OCI-LY7 (cell line): Measurements from ENCODE around the gene PCDH1. TPM values are rescaled to one million over a fixed set of nuclear protein-coding genes. Genes with fewer than 3 reads are reported as not detected.

ENCODE experiments used
- BruUV-seq: library from RNA; stranded (reverse); fragments of 400-500 nt; replicated peaks from 2 replicates; lab custom pipeline; 2021; lab: Mats Ljungman, UMichigan
- CTCF ChIA-PET: fragments of 300-600 bp; sonication (Branson Sonifier 250); formaldehyde crosslinking; loops from one replicate; lab custom pipeline; 2022; ENCODE audit warnings: antibody characterized with exemption; ENCODE audit not compliant: unreplicated experiment; lab: Charles Lee
- POLR2A ChIA-PET: fragments of 300-600 bp; sonication (Branson Sonifier 250); formaldehyde crosslinking; loops from one replicate; lab custom pipeline; 2022; ENCODE audit warnings: antibody characterized with exemption; lab: Charles Lee
- DNase-seq: peaks from one replicate; pipeline ENCODE4 v3.0.0-alpha.2; 2015; ENCODE audit warnings: low spot score
- H2AFZ ChIP-seq: fragments of 200-600 bp; sonication (generic), shearing (Covaris generic); 2 replicates; pipeline ENCODE4 v1.6.1; 2014; ENCODE audit warnings: mild to moderate bottlenecking, antibody characterized with exemption, low read length, moderate library complexity
- H3K27ac ChIP-seq: fragments of 200-600 bp; sonication (generic); 2 replicates; pipeline ENCODE4 v1.5.1; 2014; ENCODE audit warnings: mixed run types, low read depth, mild to moderate bottlenecking, moderate library complexity, low read length, inconsistent platforms; ENCODE audit not compliant: poor library complexity, severe bottlenecking
- H3K36me3 ChIP-seq: fragments of 200-600 bp; sonication (generic); 2 replicates; pipeline ENCODE4 v1.6.1; 2014; ENCODE audit warnings: mild to moderate bottlenecking, antibody characterized with exemption, low read length, moderate library complexity, mixed read lengths; ENCODE audit not compliant: insufficient read depth
- H3K4me1 ChIP-seq: fragments of 200-600 bp; sonication (generic); 2 replicates; pipeline ENCODE4 v1.5.1; 2014; ENCODE audit warnings: mild to moderate bottlenecking, low read length; ENCODE audit not compliant: insufficient read depth, poor library complexity, severe bottlenecking
- H3K4me2 ChIP-seq: fragments of 200-600 bp; sonication (generic); 2 replicates; pipeline ENCODE4 v1.6.1; 2014; ENCODE audit warnings: mild to moderate bottlenecking, low read length
- H3K4me3 ChIP-seq: fragments of 200-600 bp; sonication (generic); 2 replicates; pipeline ENCODE4 v1.5.1; 2014; ENCODE audit warnings: mild to moderate bottlenecking, low read depth, low read length; ENCODE audit not compliant: poor library complexity, severe bottlenecking
- H3K79me2 ChIP-seq: fragments of 200-600 bp; sonication (generic); 2 replicates; pipeline ENCODE4 v1.6.1; 2016; ENCODE audit warnings: low read depth, mild to moderate bottlenecking, low read length, moderate library complexity, mixed read lengths; ENCODE audit not compliant: insufficient read depth
- H3K9me2 ChIP-seq: fragments of 200-600 bp; sonication (generic); 2 replicates; pipeline ENCODE4 v1.6.1; 2016; ENCODE audit warnings: mild to moderate bottlenecking, low read length, mixed read lengths; ENCODE audit not compliant: insufficient read depth
- H3K9me3 ChIP-seq: fragments of 200-600 bp; sonication (generic); 2 replicates; pipeline ENCODE4 v1.6.1; 2014; ENCODE audit warnings: mild to moderate bottlenecking, mixed run types, low read length, mixed read lengths
- H4K20me1 ChIP-seq: fragments of 200-600 bp; sonication (generic); 2 replicates; pipeline ENCODE4 v1.6.1; 2014; ENCODE audit warnings: mild to moderate bottlenecking, antibody characterized with exemption, low read length, moderate library complexity, mixed read lengths; ENCODE audit not compliant: insufficient read depth
- EZH2phosphoT487 ChIP-seq: fragments of 200-600 bp; sonication (generic); IDR thresholded peaks from 2 replicates; pipeline ENCODE4 v1.6.1; 2018; ENCODE audit warnings: low read depth, borderline replicate concordance, mild to moderate bottlenecking, mixed run types, antibody characterized with exemption, low read length, moderate library complexity, mixed read lengths
- intact Hi-C: fragments of 100-400 bp; cut with micrococcal nuclease; formaldehyde crosslinking; loops from one replicate; pipeline ENCODE4 v1.10.0; 2022; ENCODE audit not compliant: unreplicated experiment
- total RNA-seq, 2 experiments: library from RNA; depleted of rRNA in 1 of 2; stranded (reverse); fragments of >200 nt in 1 of 2; shearing (Covaris generic) in 1 of 2; gene quantifications; 2 replicates each; pipeline ENCODE4 v1.2.3, GENCODE V29; 2014 to 2022
- TF ChIP-seq, protein P1 (sequence below): fragments of 200-600 bp; sonication (generic); conservative IDR thresholded peaks from 2 replicates; pipeline ENCODE4 v1.5.1; 2014; ENCODE audit warnings: mild to moderate bottlenecking, antibody characterized with exemption, low read length, moderate library complexity, mixed read lengths

The PCDH1 gene
- total RNA-seq, 2 experiments from 2014 or later = not detected

DNA sequence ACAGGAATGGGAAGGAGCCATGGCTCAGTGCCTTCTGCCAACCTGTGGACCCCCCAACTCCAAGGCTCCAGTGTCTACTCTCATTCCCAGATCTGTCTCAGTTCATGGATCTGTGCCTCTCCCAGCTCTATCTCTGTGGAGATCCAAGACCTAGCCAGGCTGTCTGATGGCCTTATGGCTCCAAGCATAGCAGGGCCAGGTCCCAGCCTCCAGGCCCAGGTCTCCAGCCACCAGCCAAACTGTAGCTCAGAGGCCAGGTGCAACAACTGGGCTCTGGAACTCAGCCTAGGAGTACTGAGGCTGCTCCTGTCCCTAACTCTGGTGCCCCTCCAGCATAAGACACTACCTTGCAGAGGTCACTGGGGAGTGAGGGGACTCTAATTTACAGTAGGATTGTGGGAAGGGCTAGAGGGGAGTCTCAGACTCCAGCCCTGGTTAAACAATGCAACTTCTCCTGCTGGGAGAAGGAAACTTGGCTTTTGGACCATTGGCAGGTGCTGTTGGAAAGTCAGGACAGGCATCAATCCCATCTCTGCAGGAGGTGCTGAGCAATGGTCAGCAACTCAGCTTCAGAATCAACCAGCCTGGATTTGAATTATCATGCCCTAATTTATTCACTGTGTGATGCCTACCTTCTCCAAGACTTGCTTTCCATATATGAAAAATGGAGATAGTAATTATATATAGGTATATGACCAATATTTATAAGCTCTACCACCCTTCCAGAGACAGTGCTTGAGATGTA lies 63.0 kb downstream of the PCDH1 start:
- H3K9me3 ChIP-seq = no peaks in the 10 kb centered on the region
- H3K4me1 ChIP-seq = peaks cover 12% of the 10 kb centered on the region
- no peak overlapping the region for H3K27ac ChIP-seq
- no peaks in the 10 kb centered on the region for H4K20me1 ChIP-seq
- H3K36me3 ChIP-seq = no peaks in the 10 kb centered on the region
- no peaks in the 10 kb centered on the region for H3K9me2 ChIP-seq
- CTCF ChIA-PET = interaction anchor here (0.6 to 0.7 kb wide), 2 partner anchors 20 to 134 kb away, joined by 3 to 4 read pairs; no protein-coding TSS in a partner anchor
- no peak overlapping the region for H2AFZ ChIP-seq
- BruUV-seq = no TSS peak
- TF ChIP-seq EZH2phosphoT487 = no peak
- TF ChIP-seq, protein P1, sequence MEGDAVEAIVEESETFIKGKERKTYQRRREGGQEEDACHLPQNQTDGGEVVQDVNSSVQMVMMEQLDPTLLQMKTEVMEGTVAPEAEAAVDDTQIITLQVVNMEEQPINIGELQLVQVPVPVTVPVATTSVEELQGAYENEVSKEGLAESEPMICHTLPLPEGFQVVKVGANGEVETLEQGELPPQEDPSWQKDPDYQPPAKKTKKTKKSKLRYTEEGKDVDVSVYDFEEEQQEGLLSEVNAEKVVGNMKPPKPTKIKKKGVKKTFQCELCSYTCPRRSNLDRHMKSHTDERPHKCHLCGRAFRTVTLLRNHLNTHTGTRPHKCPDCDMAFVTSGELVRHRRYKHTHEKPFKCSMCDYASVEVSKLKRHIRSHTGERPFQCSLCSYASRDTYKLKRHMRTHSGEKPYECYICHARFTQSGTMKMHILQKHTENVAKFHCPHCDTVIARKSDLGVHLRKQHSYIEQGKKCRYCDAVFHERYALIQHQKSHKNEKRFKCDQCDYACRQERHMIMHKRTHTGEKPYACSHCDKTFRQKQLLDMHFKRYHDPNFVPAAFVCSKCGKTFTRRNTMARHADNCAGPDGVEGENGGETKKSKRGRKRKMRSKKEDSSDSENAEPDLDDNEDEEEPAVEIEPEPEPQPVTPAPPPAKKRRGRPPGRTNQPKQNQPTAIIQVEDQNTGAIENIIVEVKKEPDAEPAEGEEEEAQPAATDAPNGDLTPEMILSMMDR = no peak
- H3K79me2 ChIP-seq = no peaks in the 10 kb centered on the region
- no peak overlapping the region for H3K4me2 ChIP-seq
- DNase-seq = no peak
- POLR2A ChIA-PET = interaction anchor here (0.7 to 1.6 kb wide), 2 partner anchors 101 to 155 kb away, joined by 3 to 4 read pairs; no protein-coding TSS in a partner anchor
- no peak overlapping the region for H3K4me3 ChIP-seq
- intact Hi-C loops = no loop called here

DNA sequence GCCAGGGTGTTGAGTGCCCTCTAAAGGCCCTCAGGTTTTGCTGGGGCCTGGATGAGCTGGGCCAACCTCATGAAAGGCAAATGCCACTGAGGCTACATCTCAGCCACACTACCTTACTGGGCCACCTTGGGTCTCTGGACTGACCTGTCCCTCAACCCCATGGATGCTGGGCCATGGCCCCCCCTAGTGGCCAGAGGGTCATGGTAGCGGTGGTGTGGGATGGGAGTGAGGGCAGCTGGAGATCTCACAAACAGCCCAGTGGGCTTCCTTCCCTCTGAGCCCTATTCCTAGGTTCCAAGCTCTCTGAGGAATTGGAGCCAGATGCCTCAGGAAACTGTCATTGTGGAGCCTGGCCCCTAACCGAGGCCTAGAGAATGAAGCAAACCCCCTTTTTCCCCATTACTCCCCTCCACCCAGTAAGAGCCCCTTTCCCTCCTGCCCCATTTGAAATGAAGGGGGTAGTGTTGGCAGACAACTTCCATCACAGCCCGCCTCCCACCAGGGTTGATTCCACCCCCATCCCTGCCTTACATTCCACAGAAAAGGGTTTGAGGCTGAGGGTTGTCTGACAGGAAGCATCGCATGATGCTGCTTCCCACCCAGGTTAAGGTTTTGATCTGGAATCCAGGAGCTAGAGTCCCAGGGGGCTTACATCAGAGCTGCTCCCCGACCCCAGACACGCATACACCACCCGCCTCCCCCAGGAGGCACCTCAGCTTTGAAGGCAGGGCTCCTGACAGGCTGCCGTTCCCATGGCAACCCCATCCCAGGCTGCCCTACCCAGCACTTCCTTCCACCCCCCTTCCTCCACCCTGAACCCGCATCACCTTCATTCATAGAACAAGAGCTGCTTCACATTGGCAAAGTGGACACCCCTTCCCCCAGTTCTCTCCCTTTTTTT lies 63.9 kb downstream of the PCDH1 start:
- Histone ChIP-seq H3K9me2 (no peaks in the 10 kb centered on the region), H3K36me3 (no peaks in the 10 kb centered on the region), H3K79me2 (no peaks in the 10 kb centered on the region), H4K20me1 (no peaks in the 10 kb centered on the region), H3K4me3 (no peak overlapping the region), H3K4me1 (peaks cover 12% of the 10 kb centered on the region), H3K9me3 (no peaks in the 10 kb centered on the region), H2AFZ (no peak overlapping the region), H3K27ac (no peak overlapping the region), H3K4me2 (peak overlapping the region; percentile 20)
- DNase-seq = peak; percentile 43
- POLR2A ChIA-PET = interaction anchor here (1.6 kb wide), 1 partner anchor 102 kb away, joined by 4 read pairs; no protein-coding TSS in a partner anchor
- CTCF ChIA-PET = interaction anchor here (0.6 to 0.7 kb wide), 2 partner anchors 21 to 133 kb away, joined by 3 to 4 read pairs; no protein-coding TSS in a partner anchor
- TF ChIP-seq, protein P1 = peak; percentile 84
- no peak for TF ChIP-seq EZH2phosphoT487
- intact Hi-C loops = loop anchor here (1.0 to 5.0 kb wide), 2 partner anchors 63 to 112 kb away; partner anchors contain the start of gene PCDH1
- no TSS peak for BruUV-seq
